DLD1 (cell line): Measurements from ENCODE around the gene VPS4B.

ENCODE experiments used
- in situ Hi-C: cut with HindIII; loops from 2 replicates; pipeline ENCODE4 v1.10.0; 2017; ENCODE audit warnings: low sequenced_read_pairs

The VPS4B gene

GRCh38 chr18:63431180-63431579 lies 8.9 kb upstream of the VPS4B start:
- in situ Hi-C loops: no loop called here

- in situ Hi-C loops: no loop called here
Measured at GRCh38 chr18:63430526-63430925, 8.2 kb upstream of the VPS4B start.

GRCh38 chr18:63427558-63427957 lies 5.3 kb upstream of the VPS4B start:
- in situ Hi-C loops: no loop called here

- in situ Hi-C loops: no loop called here
Measured at GRCh38 chr18:63422864-63423304, 608 bp upstream of the VPS4B start.

- in situ Hi-C loops: no loop called here
Measured at GRCh38 chr18:63421514-63421913, 762 bp downstream of the VPS4B start.

GRCh38 chr18:63412953-63413352 lies 9.3 kb downstream of the VPS4B start:
- in situ Hi-C loops: no loop called here

GRCh38 chr18:63410792-63411191 lies 11.5 kb downstream of the VPS4B start:
- in situ Hi-C loops: no loop called here

GRCh38 chr18:63409301-63409700 lies 13.0 kb downstream of the VPS4B start:
- in situ Hi-C loops: no loop called here

- in situ Hi-C loops: no loop called here
Measured at GRCh38 chr18:63407734-63408133, 14.5 kb downstream of the VPS4B start.

GRCh38 chr18:63405986-63406385 lies 16.3 kb downstream of the VPS4B start:
- in situ Hi-C loops: no loop called here

GRCh38 chr18:63402246-63403162 lies 19.8 kb downstream of the VPS4B start:
- in situ Hi-C loops: no loop called here

GRCh38 chr18:63399300-63399699 lies 23.0 kb downstream of the VPS4B start:
- in situ Hi-C loops: no loop called here

- in situ Hi-C loops: no loop called here
Measured at GRCh38 chr18:63397349-63397748, 24.9 kb downstream of the VPS4B start.

GRCh38 chr18:63395503-63395902 lies 26.8 kb downstream of the VPS4B start:
- in situ Hi-C loops: no loop called here

- in situ Hi-C loops: no loop called here
Measured at GRCh38 chr18:63394954-63395353, 27.3 kb downstream of the VPS4B start.

- in situ Hi-C loops: no loop called here
Measured at GRCh38 chr18:63387861-63388260, 34.4 kb downstream of the VPS4B start.

- in situ Hi-C loops: no loop called here
Measured at GRCh38 chr18:63382843-63383242, 39.4 kb downstream of the VPS4B start.

GRCh38 chr18:63379639-63379962 lies 42.7 kb downstream of the VPS4B start:
- in situ Hi-C loops: no loop called here

- in situ Hi-C loops: no loop called here
Measured at GRCh38 chr18:63378919-63379638, 43.2 kb downstream of the VPS4B start.

- in situ Hi-C loops: no loop called here
Measured at GRCh38 chr18:63377275-63377980, 44.8 kb downstream of the VPS4B start.

GRCh38 chr18:63376538-63376937 lies 45.7 kb downstream of the VPS4B start:
- in situ Hi-C loops: no loop called here

GRCh38 chr18:63374540-63374939 lies 47.7 kb downstream of the VPS4B start:
- in situ Hi-C loops: no loop called here
